ENCODE measurements around the gene GALNT7. TPM values are rescaled to one million over a fixed set of nuclear protein-coding genes. Genes with fewer than 3 reads are reported as not detected.

GALNT7 gene
- total and polyA plus RNA-seq, 4 donors: 9.3 to 32.7 (median 14.3) TPM

- ATAC-seq (ENCODE audit: insufficient read depth, low FRiP score) (no peak), DNase-seq (no peak)
- no peak for TF ChIP-seq CTCF (IDR thresholded peaks at IDR 0.05; ENCODE audit: control extremely low read depth, extremely low read depth)
- Histone ChIP-seq H3K9ac (ENCODE audit: insufficient read depth in 1 of 2, low read length in 2 of 2) (no peak overlapping the region), H3K4me3 (no peak overlapping the region), H3K9me3 (ENCODE audit: control insufficient read depth in 4 of 4, insufficient read depth in 3 of 4, low read length in 3 of 4) (peaks cover 0 to 2% (median 0%) of the 10 kb centered on the region in 4 donors), H3K27me3 (ENCODE audit: control insufficient read depth in 3 of 3, insufficient read depth in 3 of 3, low read length in 2 of 3) (no peaks in the 10 kb centered on the region), H3K36me3 (ENCODE audit: control insufficient read depth in 4 of 4, insufficient read depth in 4 of 4, low read length in 4 of 4) (peaks cover 0 to 5% (median 0%) of the 10 kb centered on the region in 4 donors), H3K4me1 (ENCODE audit: control insufficient read depth in 5 of 5, insufficient read depth in 5 of 5, low read length in 5 of 5) (peaks cover 0 to 8% (median 0%) of the 10 kb centered on the region in 5 donors), H3K27ac (ENCODE audit: low read depth in 1 of 2, low read length in 1 of 2) (no peak overlapping the region)
- 94 to 95% methylated on average over 7 of the region's 7 CpGs for WGBS, 2 donors
These were observed 39.8 kb downstream of the GALNT7 start for GRCh38 chr4:173208420-173208819.

- no peak overlapping the region for H3K9ac ChIP-seq (ENCODE audit: insufficient read depth in 1 of 2, low read length in 2 of 2)
- H3K36me3 ChIP-seq (ENCODE audit: control insufficient read depth in 4 of 4, insufficient read depth in 4 of 4, low read length in 4 of 4): no peaks in the 10 kb centered on the region
- WGBS, 2 donors: 93 to 94% methylated on average over 1 of the region's 1 CpG
- H3K9me3 ChIP-seq (ENCODE audit: control insufficient read depth in 4 of 4, insufficient read depth in 3 of 4, low read length in 3 of 4): no peaks in the 10 kb centered on the region
- no peaks in the 10 kb centered on the region for H3K27me3 ChIP-seq (ENCODE audit: control insufficient read depth in 3 of 3, insufficient read depth in 3 of 3, low read length in 2 of 3)
- DNase-seq: no peak
- H3K4me3 ChIP-seq: no peak overlapping the region
- ATAC-seq (ENCODE audit: insufficient read depth, low FRiP score): no peak
- no peak for TF ChIP-seq CTCF (IDR thresholded peaks at IDR 0.05; ENCODE audit: control extremely low read depth, extremely low read depth)
- peaks cover 0 to 6% (median 0%) of the 10 kb centered on the region in 5 donors for H3K4me1 ChIP-seq (ENCODE audit: control insufficient read depth in 5 of 5, insufficient read depth in 5 of 5, low read length in 5 of 5)
- H3K27ac ChIP-seq (ENCODE audit: low read depth in 1 of 2, low read length in 1 of 2): no peak overlapping the region
These were observed 42.6 kb downstream of the GALNT7 start for GRCh38 chr4:173211222-173211621.

GRCh38 chr4:173211838-173212237, 43.2 kb downstream of the GALNT7 start:
- Histone ChIP-seq H3K27me3 (ENCODE audit: control insufficient read depth in 3 of 3, insufficient read depth in 3 of 3, low read length in 2 of 3) (no peaks in the 10 kb centered on the region), H3K4me3 (no peak overlapping the region), H3K36me3 (ENCODE audit: control insufficient read depth in 4 of 4, insufficient read depth in 4 of 4, low read length in 4 of 4) (no peaks in the 10 kb centered on the region), H3K9me3 (ENCODE audit: control insufficient read depth in 4 of 4, insufficient read depth in 3 of 4, low read length in 3 of 4) (no peaks in the 10 kb centered on the region), H3K9ac (ENCODE audit: insufficient read depth in 1 of 2, low read length in 2 of 2) (no peak overlapping the region), H3K4me1 (ENCODE audit: control insufficient read depth in 5 of 5, insufficient read depth in 5 of 5, low read length in 5 of 5) (peaks cover 0 to 6% (median 0%) of the 10 kb centered on the region in 5 donors), H3K27ac (ENCODE audit: low read depth in 1 of 2, low read length in 1 of 2) (no peak overlapping the region)
- ATAC-seq (ENCODE audit: insufficient read depth, low FRiP score) (no peak), DNase-seq (no peak)
- 66 to 77% methylated on average over 1 of the region's 1 CpG for WGBS, 2 donors
- TF ChIP-seq CTCF (IDR thresholded peaks at IDR 0.05; ENCODE audit: control extremely low read depth, extremely low read depth): no peak

- no peaks in the 10 kb centered on the region for H3K36me3 ChIP-seq (ENCODE audit: control insufficient read depth in 4 of 4, insufficient read depth in 4 of 4, low read length in 4 of 4)
- 76 to 87% methylated on average over 1 of the region's 1 CpG for WGBS, 2 donors
These were observed 43.8 kb downstream of the GALNT7 start for GRCh38 chr4:173212379-173212778.

More at GRCh38 chr4:173212379-173212778, 43.8 kb downstream of the GALNT7 start:
- H3K9me3 ChIP-seq (ENCODE audit: control insufficient read depth in 4 of 4, insufficient read depth in 3 of 4, low read length in 3 of 4): no peaks in the 10 kb centered on the region
- DNase-seq (no peak), ATAC-seq (ENCODE audit: insufficient read depth, low FRiP score) (no peak)
- H3K9ac ChIP-seq (ENCODE audit: insufficient read depth in 1 of 2, low read length in 2 of 2): no peak overlapping the region
- H3K27me3 ChIP-seq (ENCODE audit: control insufficient read depth in 3 of 3, insufficient read depth in 3 of 3, low read length in 2 of 3): no peaks in the 10 kb centered on the region
- H3K27ac ChIP-seq (ENCODE audit: low read depth in 1 of 2, low read length in 1 of 2): no peak overlapping the region
- H3K4me1 ChIP-seq (ENCODE audit: control insufficient read depth in 5 of 5, insufficient read depth in 5 of 5, low read length in 5 of 5): peaks cover 0 to 6% (median 0%) of the 10 kb centered on the region in 5 donors
- no peak for TF ChIP-seq CTCF (IDR thresholded peaks at IDR 0.05; ENCODE audit: control extremely low read depth, extremely low read depth)
- no peak overlapping the region for H3K4me3 ChIP-seq
